RPMI7951 (cell line): ENCODE data around the gene SFXN5. TPM values are rescaled to one million over a fixed set of nuclear protein-coding genes. Genes with fewer than 3 reads are reported as not detected.

Source experiments
- DNase-seq: peaks from one replicate; pipeline ENCODE4 v3.0.0-alpha.2; 2012; ENCODE audit warnings: low read depth
- total RNA-seq: library from RNA; depleted of rRNA; stranded (reverse); fragments of >200 nt; shearing (Covaris generic); gene quantifications from 2 replicates; pipeline ENCODE4 v1.2.3, GENCODE V29; 2014

Gene SFXN5
- total RNA-seq, 1 experiment from 2014 or later = 8.7 TPM

DNA sequence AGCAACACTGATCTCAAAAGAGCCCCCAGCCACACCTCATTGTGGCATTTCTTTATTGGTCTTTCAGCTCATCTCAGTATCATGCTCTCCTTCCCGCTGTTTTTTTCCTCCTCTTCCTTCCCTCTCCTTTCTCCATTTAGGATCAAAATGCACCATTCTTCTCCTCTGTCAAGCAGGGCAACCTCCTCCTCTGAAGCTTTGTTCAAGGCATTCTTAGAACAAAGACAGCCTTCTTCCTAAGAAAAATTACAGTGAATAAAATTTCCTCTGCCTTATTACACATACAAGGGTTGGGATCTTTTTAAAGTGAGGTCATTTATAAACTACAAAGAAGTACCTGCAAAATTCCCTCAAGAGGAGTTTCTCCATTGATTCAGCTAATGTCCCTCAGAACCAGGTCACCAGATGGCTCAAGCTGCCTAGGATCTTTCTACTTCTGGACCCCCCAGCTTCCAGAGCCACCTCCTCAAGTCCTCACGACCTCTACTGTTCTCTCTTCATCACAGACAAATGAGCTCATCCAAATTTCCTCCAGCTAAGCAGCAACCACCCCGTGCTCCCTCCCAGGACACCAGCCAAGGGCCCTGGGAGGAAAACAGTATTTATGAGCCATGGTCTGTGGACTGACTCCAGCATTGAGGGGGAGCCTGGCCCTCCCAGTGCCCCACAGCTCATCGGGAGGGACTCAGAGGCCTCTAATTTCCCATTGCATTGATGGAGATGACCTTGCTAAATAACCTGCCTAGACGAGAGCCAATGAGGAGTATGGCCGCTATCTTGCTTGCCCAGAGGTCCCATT is 18.0 kb downstream of the SFXN5 start:
- DNase-seq = peak; percentile 14

DNA sequence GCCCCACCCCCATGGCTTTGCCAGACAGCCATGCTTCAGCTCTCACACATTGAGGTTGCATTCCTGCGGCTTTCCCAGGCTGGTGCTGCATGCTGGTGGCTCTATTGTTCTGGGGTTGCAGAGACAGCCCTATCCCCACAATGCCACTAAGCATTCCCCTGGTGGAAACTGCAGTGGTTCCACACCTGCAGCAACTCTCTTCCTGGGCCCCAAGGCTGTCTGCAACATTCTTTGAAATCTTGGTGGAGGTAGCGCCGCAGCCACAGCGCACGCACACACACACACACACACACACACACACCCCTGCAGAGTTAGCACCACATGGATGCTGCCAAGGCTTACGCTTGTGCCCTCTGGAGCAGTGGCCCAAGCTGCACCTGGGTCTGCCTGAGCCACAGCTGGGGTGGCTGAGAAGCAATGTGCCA is 21.4 kb downstream of the SFXN5 start:
- DNase-seq = peak; percentile 53

DNA sequence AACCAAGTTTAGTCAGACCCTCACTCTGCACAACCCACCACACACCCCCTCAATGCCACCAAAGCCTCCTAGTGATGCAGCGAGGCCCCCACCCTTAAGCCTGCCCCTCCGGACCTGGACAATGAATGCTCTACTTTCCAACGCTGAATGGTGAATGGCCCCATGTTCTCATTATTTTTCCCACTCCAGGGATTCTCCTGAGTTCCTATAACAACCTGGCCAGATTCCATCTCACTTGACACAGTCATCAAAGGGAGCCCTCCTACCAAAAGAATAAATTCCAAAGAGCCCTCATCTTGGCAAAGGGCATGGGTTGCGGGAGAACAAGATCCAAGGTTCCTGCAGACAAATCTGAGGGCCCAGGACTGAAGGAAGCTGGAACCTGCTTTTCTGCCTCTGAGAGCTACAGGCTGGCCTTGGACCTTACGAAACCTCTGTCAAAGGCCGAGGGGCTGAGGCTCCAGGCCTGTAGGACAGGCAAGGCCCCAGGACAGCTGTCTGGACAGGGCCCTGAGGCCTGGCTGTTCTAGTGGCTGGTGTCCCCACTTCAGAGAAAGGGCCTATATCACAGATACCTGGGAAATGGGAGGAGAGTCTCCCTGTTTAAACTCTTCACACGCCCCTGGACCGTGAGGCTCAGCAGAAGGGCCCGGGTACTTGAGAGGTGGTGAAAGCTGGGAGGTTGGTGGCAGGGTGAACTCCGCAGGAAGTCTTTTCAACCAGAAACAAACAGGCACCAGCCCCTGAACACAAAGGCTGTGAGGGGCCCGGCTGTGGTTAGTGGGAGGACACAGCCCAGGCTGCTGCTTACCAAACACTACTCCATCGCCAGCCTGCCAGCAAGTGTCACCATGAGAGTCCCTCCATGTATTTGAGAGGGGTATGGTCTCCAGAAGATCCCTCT is 27.3 kb downstream of the SFXN5 start:
- DNase-seq = no peak

DNA sequence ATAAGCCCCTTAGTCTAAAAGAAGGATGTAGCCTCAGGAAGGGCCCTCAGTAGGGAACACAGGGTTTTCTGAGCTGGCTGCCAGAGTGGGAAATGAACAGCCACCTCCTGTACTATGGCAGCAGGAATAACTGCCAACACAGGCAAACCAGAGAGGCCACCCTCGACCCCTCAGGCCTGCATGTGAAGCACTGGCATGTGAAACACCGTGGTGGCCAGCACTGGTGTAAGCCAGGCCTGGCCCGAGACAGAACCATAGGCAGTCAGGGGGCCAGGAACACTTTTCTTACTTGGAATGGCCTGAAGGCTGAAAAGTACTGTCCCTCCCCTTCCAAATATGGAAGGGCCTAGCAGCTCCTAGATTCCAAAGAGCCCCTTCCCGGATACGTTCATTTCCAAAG is 28.2 kb downstream of the SFXN5 start:
- DNase-seq = no peak

DNA sequence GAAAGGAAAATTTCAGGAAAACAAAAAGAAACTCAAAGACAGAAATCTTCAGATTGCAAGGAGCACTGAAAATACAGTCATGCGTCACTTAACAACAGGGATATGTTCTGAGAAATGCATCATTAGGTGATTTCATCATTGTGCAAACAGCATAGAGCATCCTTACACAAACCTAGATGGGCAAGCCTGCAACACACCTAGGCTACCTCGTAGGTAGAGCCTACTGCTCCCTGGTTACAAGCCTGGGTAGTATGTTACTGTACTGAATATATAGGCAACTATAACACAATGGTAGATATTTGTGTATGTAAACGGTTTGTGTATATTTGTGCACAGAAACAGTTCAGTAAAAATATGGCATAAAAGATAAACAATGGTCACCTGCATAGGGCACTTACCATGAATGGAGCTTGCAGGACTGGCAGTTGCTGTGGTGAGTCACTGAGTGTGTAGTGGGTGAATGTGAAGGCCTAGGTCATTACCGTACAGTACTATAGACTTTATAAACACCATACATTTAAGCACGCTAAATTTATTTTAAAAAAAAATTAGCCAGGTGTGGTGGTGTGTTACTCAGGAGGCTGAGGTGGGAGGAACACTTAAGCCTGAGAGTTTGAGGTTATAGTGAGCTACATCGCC is 33.4 kb downstream of the SFXN5 start:
- no peak for DNase-seq

DNA sequence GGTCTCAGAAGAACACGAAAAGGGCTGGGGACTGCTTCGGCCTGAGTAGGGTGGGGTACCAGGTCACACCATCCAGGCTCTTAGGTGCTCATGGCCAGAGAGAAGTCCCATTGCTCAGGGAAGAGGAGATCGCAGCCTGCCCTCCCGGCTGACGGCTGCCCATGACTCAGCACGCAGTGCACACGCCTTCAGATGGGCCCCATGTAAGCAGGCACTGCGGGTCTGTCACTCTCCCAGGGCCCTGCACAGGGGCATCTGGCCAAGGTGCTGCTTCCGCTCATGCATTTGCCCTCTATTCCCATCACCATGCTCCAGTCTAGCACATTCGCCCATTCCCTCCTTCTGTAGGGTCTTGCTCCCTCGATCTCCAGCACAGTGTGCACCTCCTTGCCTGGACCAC is 34.7 kb downstream of the SFXN5 start:
- no peak for DNase-seq

DNA sequence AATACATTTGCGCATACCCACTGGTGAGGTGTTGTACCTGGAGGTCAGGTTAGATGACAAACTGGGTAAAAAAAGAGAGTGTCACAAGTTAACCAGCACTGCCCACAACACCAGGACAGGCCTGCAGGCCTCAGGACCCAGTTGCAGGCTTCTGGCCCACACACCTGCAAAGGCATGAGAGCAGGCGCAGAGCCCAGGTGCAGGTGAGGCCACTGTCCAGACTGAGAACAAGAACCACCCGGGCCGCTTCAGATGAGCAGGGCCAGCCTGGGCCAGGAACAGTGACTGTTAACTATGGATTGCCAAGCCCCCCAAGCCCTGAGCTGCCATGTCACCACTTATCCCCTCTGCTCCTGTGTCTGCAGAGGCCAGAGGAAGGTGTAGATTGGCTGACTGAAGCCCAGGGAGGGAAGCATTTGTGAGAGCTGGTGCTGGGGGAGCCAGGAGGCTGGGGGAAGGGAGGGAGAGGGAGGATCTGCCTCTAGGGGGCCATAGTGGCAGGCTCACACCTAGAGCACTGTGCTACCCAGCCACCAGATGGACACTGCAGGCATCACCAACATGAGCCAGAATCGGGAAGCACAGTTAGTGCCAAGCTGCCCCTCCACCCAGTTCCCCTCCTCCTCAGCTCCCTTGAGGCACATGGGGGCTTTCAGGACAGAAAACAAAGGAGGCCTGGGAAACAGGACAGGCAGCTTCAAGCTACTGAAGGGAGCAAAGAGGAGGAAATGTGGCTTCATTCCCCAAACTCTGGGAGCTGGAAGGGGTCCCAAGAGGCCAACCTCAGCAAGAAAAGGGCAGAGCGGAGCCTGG is 35.4 kb downstream of the SFXN5 start:
- DNase-seq = no peak

DNA sequence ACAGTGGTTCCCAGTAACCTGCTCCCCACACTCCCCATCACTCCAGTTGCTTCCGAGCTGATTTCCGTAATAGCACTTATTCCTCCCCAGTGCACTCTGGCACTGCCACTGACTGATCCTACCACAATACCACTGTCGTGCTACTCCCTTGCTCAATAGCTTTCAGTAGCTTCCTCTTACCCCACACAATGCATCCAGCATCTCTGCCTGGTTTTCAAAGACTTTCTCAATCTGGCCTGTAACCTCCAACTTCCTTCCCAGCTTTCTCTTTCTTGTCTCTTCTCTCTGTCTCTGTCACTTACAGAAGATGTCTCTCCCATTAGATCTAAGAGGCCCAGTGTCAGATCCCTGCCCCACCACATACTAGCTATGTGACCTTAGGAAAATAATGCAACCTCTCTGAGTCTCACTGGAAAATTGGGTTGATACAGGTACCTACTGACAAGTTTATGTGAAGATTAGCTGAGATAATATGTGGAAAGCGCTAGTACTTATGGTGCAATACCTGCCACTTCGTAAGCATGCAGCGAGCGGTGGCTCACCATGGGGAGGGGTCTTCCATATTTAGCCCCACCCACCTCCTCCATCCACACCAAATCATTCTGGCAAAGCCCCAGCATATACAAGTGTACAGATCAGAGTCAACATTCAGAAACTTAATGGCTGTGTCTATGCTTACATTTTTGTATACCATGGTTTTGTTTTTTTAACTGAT is 36.7 kb downstream of the SFXN5 start:
- no peak for DNase-seq

DNA sequence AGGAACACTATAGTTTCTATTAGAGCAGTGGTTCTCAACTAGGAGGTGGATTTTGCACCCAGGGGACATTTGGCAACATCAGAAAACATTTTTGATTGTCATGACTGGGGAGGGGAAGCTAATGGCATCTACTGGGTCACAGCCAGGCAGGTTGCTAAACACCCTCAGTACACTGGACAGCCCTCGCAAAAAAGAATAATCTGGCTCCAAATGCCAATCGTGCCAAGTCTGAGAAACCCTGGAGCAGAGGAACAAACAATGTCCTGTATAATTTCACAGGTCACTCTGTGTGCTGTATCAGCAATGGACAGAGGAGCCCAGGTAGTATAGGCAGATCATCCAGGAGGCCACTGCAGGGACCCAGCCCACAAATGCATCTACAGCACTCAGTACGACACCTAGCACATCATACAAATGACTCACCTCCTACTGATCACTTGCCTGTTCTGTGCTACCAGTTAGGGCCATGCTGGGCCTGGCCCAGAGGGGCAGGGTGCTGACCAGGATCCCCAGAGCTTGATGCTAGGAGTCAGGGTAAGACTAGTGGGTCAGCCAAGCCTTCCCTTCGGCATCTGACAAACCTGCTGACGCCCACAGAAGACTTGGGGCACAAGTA is 37.6 kb downstream of the SFXN5 start:
- no peak for DNase-seq

DNA sequence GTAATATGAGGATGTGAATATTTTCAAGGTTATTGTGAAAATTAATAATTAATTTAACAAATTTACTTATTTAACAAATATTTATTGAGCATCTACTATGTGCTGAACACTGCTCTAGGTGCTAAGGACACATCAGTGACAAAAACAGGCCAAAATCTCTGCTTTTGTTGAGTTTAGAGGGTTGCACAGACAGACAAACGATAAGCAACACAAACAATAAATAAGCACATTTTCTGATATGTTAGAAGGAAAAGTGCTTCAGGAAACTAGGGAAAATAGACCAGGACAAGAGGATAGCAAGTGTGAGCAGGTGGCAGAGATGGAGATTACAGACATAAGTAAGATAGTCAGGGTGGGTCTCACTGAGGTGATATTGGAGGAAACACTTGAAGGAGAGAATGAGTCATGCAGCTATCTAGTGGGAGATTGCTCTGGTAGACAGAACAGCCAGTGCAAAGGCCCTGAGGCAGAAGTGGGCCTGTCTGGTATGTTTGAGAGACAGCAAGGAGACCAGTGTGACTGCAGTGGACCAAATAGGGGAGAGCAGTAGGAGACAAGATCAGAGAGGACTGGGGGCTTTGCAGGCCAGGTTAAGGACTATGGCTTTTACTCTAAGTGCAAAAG is 38.3 kb downstream of the SFXN5 start:
- DNase-seq = peak; percentile 31

DNA sequence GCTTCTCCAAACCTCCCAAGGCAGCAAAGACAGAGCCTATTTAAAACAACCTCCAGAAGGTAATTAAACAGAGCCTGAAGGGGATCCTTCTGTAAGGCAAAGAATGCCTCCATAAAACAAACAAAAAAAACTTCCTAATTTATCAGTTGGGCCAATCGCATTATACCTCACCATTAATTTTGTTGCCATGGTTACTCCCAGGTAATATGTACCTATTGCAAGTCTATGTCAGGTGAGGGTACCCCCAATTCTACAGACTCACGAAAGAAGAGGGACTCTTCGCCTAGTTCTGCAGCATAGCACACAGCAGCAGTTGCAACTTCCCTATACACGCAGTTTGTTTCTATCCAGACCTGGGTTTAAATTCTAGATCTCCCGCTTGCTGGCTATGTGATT is 38.8 kb downstream of the SFXN5 start:
- DNase-seq = no peak

DNA sequence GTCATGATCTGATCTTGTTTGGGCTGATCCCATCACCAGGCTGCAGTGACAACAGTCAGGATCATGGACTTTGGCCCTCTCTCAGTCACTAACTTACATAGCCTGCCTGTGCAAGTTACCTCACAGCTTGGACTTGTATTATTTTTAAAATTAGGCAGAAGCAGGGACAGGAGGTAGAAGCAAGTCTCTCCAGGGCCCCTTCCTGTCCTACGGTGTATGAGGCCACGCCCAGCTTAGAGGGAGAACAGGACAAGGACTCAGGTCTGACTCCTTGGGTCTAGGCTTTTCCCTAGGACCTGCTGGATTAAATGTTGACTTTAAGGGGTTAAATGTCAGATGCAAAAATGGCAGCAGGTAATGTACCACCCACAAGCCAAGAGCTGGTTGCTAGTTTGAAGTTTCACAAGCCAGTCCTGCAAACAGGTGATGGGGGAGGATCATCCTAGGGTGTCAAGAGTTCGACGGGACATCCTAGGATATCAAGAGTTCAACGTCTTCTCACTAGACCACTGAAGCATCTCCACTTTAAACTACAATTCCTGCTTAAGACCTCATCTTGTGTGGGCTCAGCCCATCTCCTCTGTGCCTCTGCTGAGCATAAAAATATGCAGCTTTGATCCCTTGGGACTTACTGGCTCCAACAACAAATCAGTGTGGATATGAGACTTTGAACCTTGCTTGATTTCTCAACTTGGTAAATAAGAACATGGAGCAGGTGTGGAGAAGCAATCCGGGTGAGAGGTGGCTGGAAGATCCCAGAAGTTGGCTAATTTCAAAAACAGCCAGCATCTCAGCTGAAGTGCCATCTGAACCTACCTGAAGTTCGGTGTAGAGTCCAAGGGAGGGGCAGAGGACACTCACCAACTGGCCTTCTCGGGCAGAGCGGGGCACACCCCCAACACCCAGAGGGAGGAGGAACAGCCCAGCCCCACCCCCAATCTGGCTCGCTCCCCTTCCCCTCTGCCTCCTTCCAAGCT is 39.5 kb downstream of the SFXN5 start:
- no peak for DNase-seq

DNA sequence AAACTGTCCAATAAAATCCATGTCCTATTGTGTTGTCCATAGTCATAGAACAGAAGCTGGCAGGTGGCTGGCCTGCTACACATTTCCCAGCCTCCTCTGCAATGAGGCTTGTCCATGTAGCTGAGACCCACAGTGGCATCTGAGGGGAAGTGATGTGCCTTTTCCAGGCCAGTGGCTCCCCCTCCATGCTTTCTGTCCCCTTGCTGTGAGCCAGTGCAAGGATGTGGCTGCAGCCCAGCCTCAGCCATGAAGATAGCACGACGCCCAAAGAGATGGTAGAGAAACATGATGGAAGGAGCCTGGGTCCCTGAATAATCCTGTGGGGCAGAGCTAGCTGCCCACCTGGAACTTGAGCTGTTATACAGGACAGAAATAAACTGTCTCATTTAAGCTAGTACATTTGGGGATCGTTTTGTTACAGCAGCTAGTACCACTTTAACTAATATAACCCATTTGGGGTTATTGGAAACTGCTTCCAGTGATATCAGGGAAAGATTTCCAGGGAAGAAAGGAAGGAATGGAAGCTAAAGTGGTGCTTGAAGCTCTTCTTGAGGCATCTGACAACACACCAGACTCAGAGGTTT is 40.3 kb downstream of the SFXN5 start:
- DNase-seq = no peak

DNA sequence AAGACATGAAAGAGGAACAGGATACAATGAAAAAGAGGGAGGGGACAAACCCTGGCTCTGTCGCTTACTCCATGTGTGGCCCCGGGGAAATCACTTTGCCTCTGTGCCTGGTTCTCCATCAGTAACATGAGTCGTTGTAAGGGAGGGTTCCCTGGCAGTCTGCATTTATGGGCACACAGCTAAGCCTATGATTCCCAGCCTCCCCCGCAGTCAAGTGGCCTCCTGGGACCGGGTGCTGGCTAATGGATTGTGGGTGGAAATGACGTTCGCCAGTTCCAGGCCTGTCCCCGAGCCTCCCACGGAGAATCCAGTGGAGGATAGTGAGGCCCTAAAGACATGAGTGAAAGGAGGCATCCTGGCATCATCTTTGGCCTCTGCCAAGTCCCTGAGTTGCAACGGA is 42.7 kb downstream of the SFXN5 start:
- no peak for DNase-seq

DNA sequence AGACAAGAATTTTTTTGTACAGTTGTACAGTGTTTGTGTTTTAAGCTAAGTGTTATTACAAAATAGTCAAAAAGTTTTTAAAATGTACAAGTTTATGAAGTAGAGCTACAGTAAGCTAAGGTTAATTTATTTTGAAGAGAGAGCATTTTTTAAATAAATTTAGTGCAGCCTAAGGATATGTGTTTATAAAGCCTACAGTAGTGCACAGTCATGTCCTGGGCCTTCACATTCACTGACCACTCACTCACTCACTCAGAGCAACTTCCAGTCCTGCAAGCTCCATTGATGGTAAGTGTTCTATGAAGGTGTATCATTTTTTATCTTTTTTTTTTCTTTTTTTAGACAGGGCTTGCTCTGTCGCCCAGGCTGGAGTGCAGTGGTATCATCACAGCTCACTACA is 44.2 kb downstream of the SFXN5 start:
- DNase-seq = no peak

DNA sequence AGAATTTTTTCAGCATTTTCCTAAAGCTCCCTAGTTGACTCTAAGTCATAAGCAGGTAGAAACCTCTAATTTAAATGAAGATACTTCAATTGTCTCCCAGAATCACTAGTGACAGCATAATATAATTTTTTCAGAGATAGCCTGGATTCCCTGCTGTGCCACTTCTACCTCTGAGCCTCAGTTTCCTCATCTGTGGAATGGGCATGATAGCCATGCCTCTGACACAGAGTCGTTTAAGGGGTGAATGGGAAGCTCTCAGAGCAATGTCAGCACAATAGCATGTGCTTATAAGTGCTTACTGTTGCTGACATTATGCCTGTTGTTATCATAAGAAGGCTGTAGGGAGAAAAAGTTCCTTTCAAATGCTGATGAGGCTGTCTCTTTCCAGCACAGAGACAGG is 48.0 kb downstream of the SFXN5 start:
- DNase-seq = no peak

DNA sequence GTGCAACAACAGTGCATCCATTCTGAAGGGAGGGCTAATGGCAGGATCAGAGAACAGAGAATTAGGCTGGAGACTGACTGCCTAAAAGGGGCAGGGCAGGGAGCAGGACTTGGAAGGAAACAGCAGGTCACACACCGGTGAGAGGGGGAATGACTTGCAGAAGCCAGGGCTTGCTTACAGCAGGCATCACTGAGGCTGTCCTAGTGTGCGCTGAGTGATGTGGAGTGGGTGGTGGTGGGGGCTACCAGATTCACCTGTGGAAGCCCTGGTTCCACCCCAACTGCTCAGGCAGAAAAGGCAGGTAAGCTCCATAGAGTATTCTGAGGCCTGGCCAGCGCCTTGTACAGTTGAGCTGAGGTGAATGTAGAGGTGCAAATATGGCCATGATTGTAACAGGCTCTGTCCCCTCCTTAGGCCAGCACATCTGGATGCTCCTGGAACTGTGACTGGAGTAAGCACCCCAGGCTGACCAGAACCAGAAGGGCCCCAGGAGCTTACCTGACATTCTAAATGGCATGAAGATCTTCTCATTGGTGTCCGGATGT is 49.4 kb downstream of the SFXN5 start:
- no peak for DNase-seq

DNA sequence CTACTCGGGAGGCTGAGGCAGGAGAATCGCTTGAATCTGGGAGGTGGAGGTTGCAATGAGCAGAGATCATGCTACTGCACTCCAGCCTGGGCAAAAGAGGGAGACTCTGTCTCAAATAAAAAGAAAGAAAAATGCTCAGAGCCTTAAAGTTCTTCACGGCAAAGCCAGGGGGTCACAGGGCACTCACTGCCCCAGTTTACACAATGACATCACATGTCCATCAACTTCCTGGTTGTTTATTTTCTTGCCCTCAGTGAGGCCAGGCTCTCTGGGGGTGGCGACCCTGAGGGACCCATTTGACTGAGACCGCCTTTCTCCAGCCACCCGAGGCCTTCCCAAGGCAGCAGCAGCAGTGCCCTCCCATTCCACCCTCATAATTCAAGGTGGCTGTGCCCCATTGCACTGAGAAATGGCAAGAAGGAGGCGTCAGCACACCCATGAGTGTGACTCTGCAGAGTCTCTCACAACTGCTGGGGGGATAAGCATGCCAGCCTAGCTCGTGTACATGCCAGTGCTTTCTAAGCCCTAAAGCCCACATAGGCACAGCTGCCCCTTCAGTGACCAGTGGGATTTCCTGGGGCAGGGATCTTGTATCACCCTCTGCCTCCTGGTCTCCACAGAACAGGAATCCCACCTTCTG is 50.0 kb downstream of the SFXN5 start:
- DNase-seq = no peak
